Myocyte (in vitro differentiated cells): ENCODE data around the gene NTRK2. TPM values are rescaled to one million over a fixed set of nuclear protein-coding genes. Genes with fewer than 3 reads are reported as not detected.

Source experiments
- DNase-seq: peaks from one replicate; pipeline ENCODE4 v3.0.0-alpha.2; 2012; ENCODE audit warnings: low read depth
- total RNA-seq: library from RNA; depleted of rRNA; stranded (reverse); fragments of >200 nt; gene quantifications from 2 replicates; pipeline ENCODE4 v1.2.3, GENCODE V29; 2014

Gene NTRK2
- total RNA-seq, 1 donor from 2014 or later = not detected

GRCh38 chr9:84681516-84682285, 12.2 kb downstream of the NTRK2 start:
- no peak for DNase-seq

- DNase-seq = no peak
Measured at GRCh38 chr9:84686068-84686467, 16.5 kb downstream of the NTRK2 start.

- no peak for DNase-seq
Measured at GRCh38 chr9:84688956-84689355, 19.4 kb downstream of the NTRK2 start.

GRCh38 chr9:84691634-84692033, 22.1 kb downstream of the NTRK2 start:
- no peak for DNase-seq

GRCh38 chr9:84694248-84694647, 24.7 kb downstream of the NTRK2 start:
- no peak for DNase-seq

GRCh38 chr9:84697042-84697441, 27.5 kb downstream of the NTRK2 start:
- no peak for DNase-seq

DNA sequence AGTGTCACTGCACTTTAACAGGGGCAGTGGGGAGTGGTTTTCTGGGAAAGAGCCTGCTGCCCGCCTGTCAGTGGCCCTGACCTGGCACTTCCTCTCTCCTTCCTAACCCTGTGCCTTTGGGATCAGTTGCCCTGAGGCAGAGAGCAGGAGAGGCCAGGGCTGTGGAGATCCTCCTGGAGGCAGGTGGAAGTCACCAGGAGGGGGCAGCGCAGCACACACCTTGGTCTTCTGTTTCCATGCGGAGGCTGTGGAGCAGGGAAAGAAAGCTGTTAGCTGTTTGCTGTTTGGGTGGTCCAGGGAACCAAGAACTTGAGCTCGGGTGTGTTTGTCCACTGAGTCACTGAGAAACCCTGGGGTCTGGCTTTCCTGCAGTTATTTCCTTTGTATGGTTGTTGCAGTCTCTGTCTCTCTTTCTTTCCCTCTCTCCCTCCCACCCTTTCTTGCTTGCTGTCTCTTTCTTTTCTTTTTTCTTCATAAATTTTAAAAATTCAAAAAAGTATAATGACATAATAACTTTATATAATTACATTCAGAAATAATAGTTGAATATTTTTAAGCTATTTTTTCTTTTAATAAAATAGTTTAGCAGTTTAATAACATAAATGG, 28.1 kb downstream of the NTRK2 start:
- DNase-seq = peak; percentile 1

DNA sequence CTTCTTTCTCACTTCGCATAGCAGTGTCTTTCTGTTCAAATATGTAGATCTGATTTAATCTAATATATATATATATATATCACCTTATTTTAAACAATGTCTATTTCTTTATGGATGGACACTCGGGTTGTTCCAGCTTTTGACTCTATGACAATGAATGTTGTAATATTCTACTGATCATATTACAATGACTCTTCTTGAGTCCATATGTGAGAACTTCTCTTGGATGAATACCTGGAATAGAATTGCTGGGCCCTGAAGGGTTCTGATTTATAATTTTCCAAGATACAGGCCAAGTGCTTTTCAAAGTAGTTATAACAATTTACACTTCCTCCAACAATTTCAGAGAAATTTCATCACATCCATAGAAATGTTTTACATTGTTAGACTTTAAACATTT, 28.8 kb downstream of the NTRK2 start:
- no peak for DNase-seq

DNA sequence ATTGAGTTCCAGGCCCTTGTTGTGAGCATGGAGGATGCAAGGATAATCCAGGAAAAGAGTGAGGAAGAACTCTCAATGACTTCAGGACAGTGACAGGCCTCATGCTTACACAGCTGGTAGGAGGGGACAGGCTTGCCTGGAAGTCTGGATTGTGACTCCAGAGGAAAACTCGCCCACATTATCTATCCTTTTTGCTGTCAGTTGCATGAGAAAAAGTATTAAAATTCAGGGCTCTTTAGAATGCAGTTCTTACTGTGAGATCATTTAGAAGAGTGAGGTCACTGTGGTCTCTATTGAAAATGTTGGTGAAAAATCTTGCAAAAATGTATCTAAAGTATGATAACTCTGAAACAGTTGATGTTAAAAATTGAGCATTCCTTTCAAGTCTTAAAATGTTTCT, 30.5 kb downstream of the NTRK2 start:
- no peak for DNase-seq

- no peak for DNase-seq
Measured at GRCh38 chr9:84701801-84702200, 32.3 kb downstream of the NTRK2 start.

DNA sequence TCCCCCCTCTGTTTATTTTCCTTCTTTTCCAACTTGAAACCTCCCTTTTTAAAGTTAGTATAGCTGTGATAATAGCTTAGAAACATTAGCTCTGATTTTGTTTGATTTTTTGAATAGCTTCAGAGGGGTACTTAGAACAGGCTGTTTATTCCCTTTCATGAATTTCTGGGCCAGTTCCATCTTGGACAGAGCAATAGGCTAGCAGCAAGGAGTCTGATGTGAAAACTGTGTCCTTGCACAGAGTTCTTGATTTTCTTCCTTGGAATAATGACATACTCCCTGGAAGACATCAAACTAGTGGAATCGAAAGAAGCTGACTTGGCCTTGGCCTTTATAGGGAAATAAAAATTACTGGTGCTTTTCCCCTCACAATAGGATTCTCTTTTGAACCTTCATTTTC, 32.9 kb downstream of the NTRK2 start:
- no peak for DNase-seq

- no peak for DNase-seq
Measured at GRCh38 chr9:84703793-84704192, 34.3 kb downstream of the NTRK2 start.

GRCh38 chr9:84705128-84705527, 35.6 kb downstream of the NTRK2 start:
- DNase-seq = no peak

DNA sequence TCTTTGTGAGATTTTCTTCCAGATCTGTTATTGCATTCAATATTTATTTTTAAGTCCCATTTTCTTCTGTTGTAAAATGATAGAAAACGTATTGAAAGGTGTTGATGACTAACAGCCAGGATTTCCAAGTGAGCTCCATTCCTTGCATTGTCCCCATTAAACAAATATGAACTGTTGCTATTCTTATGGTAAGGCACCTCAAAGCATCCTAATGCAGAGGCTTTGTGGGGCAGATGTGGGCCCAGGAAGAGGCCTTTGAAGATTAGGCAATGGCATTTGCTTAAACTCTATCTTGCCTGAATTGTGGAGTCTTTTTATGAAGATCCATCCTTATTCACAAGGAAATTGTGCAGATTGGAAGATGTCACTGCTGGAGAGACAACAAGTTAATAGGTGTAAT, 38.9 kb downstream of the NTRK2 start:
- no peak for DNase-seq

DNA sequence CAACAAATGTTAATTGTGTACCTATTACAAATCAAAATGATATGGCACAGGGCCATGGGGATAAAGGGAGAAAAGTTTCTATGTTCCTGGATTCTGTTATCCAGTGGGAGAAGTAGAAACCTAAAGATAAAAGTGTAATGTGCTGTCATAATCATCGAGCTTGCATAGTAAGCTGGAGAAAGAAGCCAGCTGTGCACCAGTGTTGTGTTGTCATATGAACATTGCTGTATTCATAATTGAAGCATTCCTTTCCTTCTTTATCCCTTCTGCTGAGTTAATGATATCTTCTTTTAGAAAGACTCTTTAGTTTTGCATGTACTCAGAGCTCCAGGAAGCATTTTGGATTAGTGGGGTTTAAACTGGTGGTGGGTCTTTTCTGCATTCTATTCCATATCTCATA, 39.5 kb downstream of the NTRK2 start:
- no peak for DNase-seq

DNA sequence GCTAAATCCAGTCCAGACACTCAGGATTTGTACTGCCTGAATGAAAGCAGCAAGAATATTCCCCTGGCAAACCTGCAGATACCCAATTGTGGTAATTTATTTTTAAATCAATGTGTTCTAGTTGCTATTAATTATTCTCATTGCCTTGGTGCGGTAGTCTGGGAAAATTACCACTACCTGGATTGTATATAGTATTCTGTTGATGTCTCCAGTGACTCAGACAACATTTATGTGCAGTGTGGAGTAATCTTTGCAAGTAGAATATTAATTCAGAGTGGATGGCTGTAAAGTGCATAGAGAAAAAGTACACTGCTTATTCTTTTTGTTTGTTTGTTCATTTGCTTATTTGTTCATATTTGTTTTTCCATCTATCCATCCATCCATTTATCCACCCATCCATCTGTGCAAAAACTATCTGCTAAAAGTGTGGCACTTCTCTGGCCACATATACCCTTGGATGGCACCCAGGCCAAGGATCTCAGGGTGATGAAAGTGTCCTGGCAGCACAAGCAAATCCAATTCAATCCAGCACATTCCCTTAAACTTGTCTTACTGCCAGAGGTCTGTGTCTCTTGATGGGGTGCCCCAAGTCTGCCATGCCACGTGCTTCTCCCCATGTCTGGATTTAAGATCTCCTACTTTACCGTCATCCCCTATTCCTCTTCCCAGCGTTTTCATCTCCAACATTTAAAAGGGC, 41.3 kb downstream of the NTRK2 start:
- no peak for DNase-seq

DNA sequence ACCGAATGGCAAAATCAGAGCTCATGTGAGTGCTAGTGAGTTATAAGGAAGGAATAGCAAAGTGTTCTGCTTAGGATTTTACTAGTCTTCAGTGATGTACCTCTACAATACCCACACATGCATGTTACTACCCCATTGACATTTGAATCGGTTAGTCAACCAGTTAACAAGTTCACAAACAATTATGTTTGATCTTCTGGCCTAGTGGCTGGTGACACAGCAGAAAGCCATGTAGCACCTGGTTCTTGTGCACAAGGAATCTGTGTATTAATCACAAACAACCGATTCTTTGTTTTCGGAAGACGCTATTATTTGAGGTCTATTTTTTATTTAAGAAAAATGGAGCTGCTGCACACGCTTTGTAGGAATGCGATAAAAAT, 41.9 kb downstream of the NTRK2 start:
- no peak for DNase-seq

DNA sequence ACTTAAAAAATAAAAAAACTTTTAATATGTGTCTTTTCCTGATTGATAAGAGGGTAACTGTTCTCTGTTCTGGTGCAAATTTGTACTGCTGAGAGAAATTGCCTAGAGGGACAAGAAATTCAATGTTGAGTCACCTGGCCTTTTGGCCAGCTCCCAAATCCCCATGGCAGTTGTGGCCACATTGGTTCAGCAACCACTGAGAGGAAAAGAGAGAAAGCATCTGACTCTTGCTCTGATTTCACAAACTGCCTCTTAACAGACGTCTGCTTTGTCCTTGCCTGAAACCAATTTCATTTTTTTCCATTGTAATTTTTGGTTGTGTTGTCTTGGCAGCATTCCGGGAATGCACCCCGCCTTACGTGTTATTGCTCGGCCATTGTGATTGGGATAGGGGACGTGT, 42.4 kb downstream of the NTRK2 start:
- DNase-seq = peak; percentile 17

DNA sequence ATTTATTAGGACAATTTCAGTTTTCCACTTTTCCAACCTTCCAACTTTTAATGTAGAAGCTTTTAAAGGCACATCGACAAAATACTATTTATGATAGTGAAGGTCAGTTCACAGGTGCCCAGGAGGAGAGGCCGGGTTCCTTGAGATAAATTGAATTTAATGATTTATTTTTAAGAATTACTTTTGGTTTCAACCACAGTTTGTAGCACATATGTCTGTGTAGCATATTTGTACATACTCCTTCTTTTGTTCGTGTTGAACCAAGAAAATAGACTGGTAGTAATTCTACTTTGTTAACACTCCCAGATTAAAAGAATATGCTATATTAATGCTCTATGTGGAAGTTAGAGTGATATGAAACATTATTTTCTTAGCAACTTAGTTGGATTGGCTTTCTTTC, 46.7 kb downstream of the NTRK2 start:
- no peak for DNase-seq

GRCh38 chr9:84718476-84718875, 48.9 kb downstream of the NTRK2 start:
- DNase-seq = no peak

GRCh38 chr9:84722388-84722989, 53.0 kb downstream of the NTRK2 start:
- DNase-seq = no peak

DNA sequence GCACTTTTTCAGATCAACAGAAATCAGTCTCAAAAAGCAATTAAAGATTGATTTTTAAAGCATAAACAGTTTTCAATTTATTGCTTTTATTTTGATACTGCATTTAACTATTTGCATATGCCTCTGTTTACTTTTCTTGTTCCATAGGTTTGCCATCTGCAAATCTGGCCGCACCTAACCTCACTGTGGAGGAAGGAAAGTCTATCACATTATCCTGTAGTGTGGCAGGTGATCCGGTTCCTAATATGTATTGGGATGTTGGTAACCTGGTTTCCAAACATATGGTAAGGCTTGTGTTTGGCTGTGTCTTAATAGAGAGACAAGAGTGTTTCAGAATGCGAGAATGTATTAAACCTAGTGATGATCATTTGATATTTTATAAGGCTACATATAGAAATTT, 53.9 kb downstream of the NTRK2 start:
- DNase-seq = no peak
